ENCODE measurements around the gene FILIP1L. TPM values are rescaled to one million over a fixed set of nuclear protein-coding genes. Genes with fewer than 3 reads are reported as not detected.

Gene FILIP1L
- polyA plus RNA-seq, 3 donors: 0.13 to 0.40 (median 0.25) TPM

DNA sequence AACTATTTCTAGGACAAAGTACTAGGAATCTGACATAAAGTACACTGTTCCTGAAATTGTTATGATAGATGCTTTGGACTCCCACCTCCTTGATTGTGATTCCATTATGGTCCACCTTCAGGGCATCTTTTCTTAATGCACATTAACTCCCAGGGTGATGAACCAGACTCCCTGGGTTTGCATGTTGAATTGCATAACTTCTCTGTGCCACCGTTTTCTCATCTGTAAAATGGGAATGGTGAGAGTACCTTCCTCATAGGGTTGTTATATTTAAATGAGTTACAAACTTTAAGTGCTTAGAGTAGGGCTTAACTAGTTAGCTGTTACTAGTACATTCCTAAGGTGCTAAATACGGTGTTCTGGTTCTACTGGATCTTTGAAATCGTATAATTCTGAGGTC, 214.7 kb downstream of the FILIP1L start:
- H3K36me3 Mint-ChIP-seq: no peaks in the 10 kb centered on the region
- Histone ChIP-seq H3K27me3 (ENCODE audit: control insufficient read depth in 2 of 2, insufficient read depth in 2 of 2, low read length in 2 of 2) (no peaks in the 10 kb centered on the region), H3K36me3 (replicated peaks in 1 of 2; ENCODE audit: control insufficient read depth in 1 of 2, insufficient read depth in 2 of 2, low read length in 2 of 2) (no peaks in the 10 kb centered on the region), H3K9ac (ENCODE audit: insufficient read depth, low read length, poor library complexity, severe bottlenecking) (no peak overlapping the region), H3K4me1 (ENCODE audit: control insufficient read depth in 1 of 2, insufficient read depth in 2 of 2, low read length in 2 of 2) (peaks cover 42 to 54% of the 10 kb centered on the region in 2 donors), H2AFZ (ENCODE audit: insufficient read depth, low read depth, low read length, poor library complexity, severe bottlenecking) (no peak overlapping the region), H3K4me2 (replicated peaks; ENCODE audit: extremely low read depth, low read length, poor library complexity, severe bottlenecking) (no peak overlapping the region), H4K20me1 (ENCODE audit: insufficient read depth, low read length) (no peaks in the 10 kb centered on the region), H3K79me2 (ENCODE audit: insufficient read depth, low read length) (no peaks in the 10 kb centered on the region), H3K4me3 (replicated peaks in 1 of 3; ENCODE audit: low read depth in 2 of 3, low read length in 3 of 3) (no peak overlapping the region), H3K27ac (ENCODE audit: low read depth in 1 of 2, low read length in 2 of 2) (no peak overlapping the region), H3K9me3 (replicated peaks in 1 of 2; ENCODE audit: control insufficient read depth in 1 of 2, insufficient read depth in 1 of 2, low read length in 2 of 2) (no peaks in the 10 kb centered on the region)
- H3K9me3 Mint-ChIP-seq: peaks cover 0 to 4% (median 0%) of the 10 kb centered on the region in 7 donors
- H3K27ac Mint-ChIP-seq: no peak overlapping the region
- no peak for DNase-seq
- H3K4me3 Mint-ChIP-seq: no peak overlapping the region
- WGBS (ENCODE audit: insufficient coverage): no CpG with 5 or more reads among the region's 3 CpGs
- TF ChIP-seq CTCF (IDR thresholded peaks at IDR 0.05): no peak
- intact Hi-C loops (cut with micrococcal nuclease): loop anchor here in 1 of 2 donors (10.0 kb wide), 1 partner anchor 145 kb away; no protein-coding TSS in a partner anchor
- H3K4me1 Mint-ChIP-seq: peaks cover 43% of the 10 kb centered on the region
- no peaks in the 10 kb centered on the region for H3K27me3 Mint-ChIP-seq (ENCODE audit: low read depth in 3 of 3)

DNA sequence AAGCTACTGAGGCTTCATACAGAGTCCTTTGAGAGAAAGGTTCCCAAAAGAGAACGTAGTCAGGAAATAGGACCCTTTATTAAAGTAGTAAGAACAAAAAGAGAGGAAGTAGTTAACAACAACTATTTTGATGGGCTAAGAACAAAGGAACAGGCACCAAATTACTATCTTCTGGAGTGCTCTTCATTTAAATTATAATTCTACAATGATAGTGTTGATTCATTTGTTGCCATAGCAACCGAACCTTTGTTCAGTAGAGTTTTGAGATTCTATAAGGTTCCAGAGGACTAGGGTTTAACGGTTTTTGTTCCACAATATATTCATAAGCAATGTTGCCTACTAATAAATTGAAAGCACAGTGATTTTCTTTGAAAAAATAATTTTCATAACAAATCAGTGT, 217.8 kb downstream of the FILIP1L start:
- H3K4me3 Mint-ChIP-seq: peak overlapping the region; percentile 57 to 83
- Histone ChIP-seq H3K79me2 (ENCODE audit: insufficient read depth, low read length) (no peaks in the 10 kb centered on the region), H3K4me2 (replicated peaks; ENCODE audit: extremely low read depth, low read length, poor library complexity, severe bottlenecking) (peak overlapping the region; percentile 71), H4K20me1 (ENCODE audit: insufficient read depth, low read length) (no peaks in the 10 kb centered on the region), H3K27me3 (ENCODE audit: control insufficient read depth in 2 of 2, insufficient read depth in 2 of 2, low read length in 2 of 2) (no peaks in the 10 kb centered on the region), H2AFZ (ENCODE audit: insufficient read depth, low read depth, low read length, poor library complexity, severe bottlenecking) (peak overlapping the region; percentile 9), H3K27ac (ENCODE audit: low read depth in 1 of 2, low read length in 2 of 2) (peak overlapping the region; percentile 10 to 94), H3K9ac (ENCODE audit: insufficient read depth, low read length, poor library complexity, severe bottlenecking) (peak overlapping the region; percentile 62), H3K9me3 (replicated peaks in 1 of 2; ENCODE audit: control insufficient read depth in 1 of 2, insufficient read depth in 1 of 2, low read length in 2 of 2) (no peaks in the 10 kb centered on the region), H3K4me1 (ENCODE audit: control insufficient read depth in 1 of 2, insufficient read depth in 2 of 2, low read length in 2 of 2) (peaks cover 35 to 41% of the 10 kb centered on the region in 2 donors), H3K36me3 (replicated peaks in 1 of 2; ENCODE audit: control insufficient read depth in 1 of 2, insufficient read depth in 2 of 2, low read length in 2 of 2) (no peaks in the 10 kb centered on the region), H3K4me3 (replicated peaks in 1 of 3; ENCODE audit: low read depth in 2 of 3, low read length in 3 of 3) (peak overlapping the region; percentile 30 to 60 (median 56))
- no peaks in the 10 kb centered on the region for H3K27me3 Mint-ChIP-seq (ENCODE audit: low read depth in 3 of 3)
- peaks cover 36% of the 10 kb centered on the region for H3K4me1 Mint-ChIP-seq
- no CpG with 5 or more reads among the region's 3 CpGs for WGBS (ENCODE audit: insufficient coverage)
- peak overlapping the region; percentile 93 to 98 (median 97) for H3K27ac Mint-ChIP-seq
- H3K36me3 Mint-ChIP-seq: no peaks in the 10 kb centered on the region
- TF ChIP-seq CTCF (IDR thresholded peaks at IDR 0.05): no peak
- peaks cover 0 to 4% (median 0%) of the 10 kb centered on the region in 7 donors for H3K9me3 Mint-ChIP-seq
- peak in 1 of 3 donors; percentile 44 for DNase-seq
- intact Hi-C loops (cut with micrococcal nuclease): loop anchor here in 1 of 2 donors (10.0 kb wide), 1 partner anchor 148 kb away; no protein-coding TSS in a partner anchor

Measured in CD14-positive monocyte (primary cell).